AG09319 (cell line): Measurements from ENCODE around the gene ATG16L2.
"Not testable (repeated sequence)": the region's sequence is repeated elsewhere in the genome, so short reads cannot be mapped to it uniquely, and the experiment has no call there.

Source experiments
- DNase-seq: peaks from one replicate; pipeline ENCODE4 v3.0.0-alpha.2; 2010; ENCODE audit warnings: low read depth; ENCODE audit errors: extremely low read depth
- CTCF ChIP-seq: IDR thresholded peaks from 2 replicates; pipeline ENCODE4 v1.5.1; 2011; ENCODE audit warnings: low read depth, mild to moderate bottlenecking, inconsistent platforms, low read length, moderate library complexity

ATG16L2 gene

GRCh38 chr11:72848846-72849466 lies 34.7 kb downstream of the ATG16L2 start:
- DNase-seq, result no peak
- TF ChIP-seq CTCF, result peak; percentile 65

- no peak for DNase-seq
- no peak for TF ChIP-seq CTCF
Measured at GRCh38 chr11:72850832-72851231, 36.6 kb downstream of the ATG16L2 start.

GRCh38 chr11:72851726-72852125 lies 37.5 kb downstream of the ATG16L2 start:
- no peak for DNase-seq

GRCh38 chr11:72856065-72856464 lies 41.9 kb downstream of the ATG16L2 start:
- no peak for TF ChIP-seq CTCF
- no peak for DNase-seq

More at GRCh38 chr11:72851726-72852125, 37.5 kb downstream of the ATG16L2 start:
- no peak for TF ChIP-seq CTCF

GRCh38 chr11:72856551-72857345 lies 42.5 kb downstream of the ATG16L2 start:
- no peak for DNase-seq
- peak; percentile 9 for TF ChIP-seq CTCF

- not testable (repeated sequence) for DNase-seq
Measured at GRCh38 chr11:72858267-72858666, 44.1 kb downstream of the ATG16L2 start.

GRCh38 chr11:72859126-72859525 lies 44.9 kb downstream of the ATG16L2 start:
- no peak for DNase-seq
- no peak for TF ChIP-seq CTCF

GRCh38 chr11:72860010-72860409 lies 45.8 kb downstream of the ATG16L2 start:
- no peak for DNase-seq
- no peak for TF ChIP-seq CTCF
